Stimulated activated CD4-positive, alpha-beta T cell treated with anti-CD3 and anti-CD28 coated beads, Interleukin-4, amount 100 ng/mL, for 4 hours (primary cell): ENCODE results near the gene LAMC2.
"Not testable (repeated sequence)": the region's sequence is repeated elsewhere in the genome, so short reads cannot be mapped to it uniquely, and the experiment has no call there.

ENCODE experiments used
- DNase-seq, 2 experiments: peaks; one replicate each; pipeline ENCODE4 v3.0.0-alpha.2; 2020

LAMC2 gene

GRCh38 chr1:183267646-183268431 is 81.8 kb downstream of the LAMC2 start:
- DNase-seq = no peak

GRCh38 chr1:183270541-183271141 is 84.6 kb downstream of the LAMC2 start:
- no peak for DNase-seq

GRCh38 chr1:183272390-183272848 is 86.4 kb downstream of the LAMC2 start:
- no peak for DNase-seq

GRCh38 chr1:183273300-183273699 is 87.2 kb downstream of the LAMC2 start:
- DNase-seq = no peak

- DNase-seq = not testable (repeated sequence)
These were observed 87.9 kb downstream of the LAMC2 start for GRCh38 chr1:183273984-183274383.

- no peak for DNase-seq
These were observed 88.8 kb downstream of the LAMC2 start for GRCh38 chr1:183274836-183275235.

GRCh38 chr1:183275322-183275721 is 89.3 kb downstream of the LAMC2 start:
- DNase-seq = no peak

GRCh38 chr1:183276386-183277080 is 90.5 kb downstream of the LAMC2 start:
- no peak for DNase-seq

- DNase-seq = no peak
These were observed 92.0 kb downstream of the LAMC2 start for GRCh38 chr1:183277821-183278738.

- no peak for DNase-seq
These were observed 92.9 kb downstream of the LAMC2 start for GRCh38 chr1:183278739-183279591.

GRCh38 chr1:183279835-183280234 is 93.8 kb downstream of the LAMC2 start:
- no peak for DNase-seq

GRCh38 chr1:183281039-183281438 is 95.0 kb downstream of the LAMC2 start:
- DNase-seq = no peak

- DNase-seq = peak; percentile 52 to 64
These were observed 95.6 kb downstream of the LAMC2 start for GRCh38 chr1:183281553-183282091.

- no peak for DNase-seq
These were observed 96.2 kb downstream of the LAMC2 start for GRCh38 chr1:183282101-183282855.

GRCh38 chr1:183283286-183283685 is 97.2 kb downstream of the LAMC2 start:
- DNase-seq = no peak

- no peak for DNase-seq
These were observed 98.0 kb downstream of the LAMC2 start for GRCh38 chr1:183284086-183284485.

GRCh38 chr1:183285256-183285655 is 99.2 kb downstream of the LAMC2 start:
- no peak for DNase-seq

- no peak for DNase-seq
These were observed 99.7 kb downstream of the LAMC2 start for GRCh38 chr1:183285746-183286145.

- DNase-seq = no peak
These were observed 101.2 kb downstream of the LAMC2 start for GRCh38 chr1:183287191-183287675.

GRCh38 chr1:183288583-183288982 is 102.5 kb downstream of the LAMC2 start:
- no peak for DNase-seq
